Psoas muscle (tissue), 8 donors: ENCODE results near the gene SLC17A7. TPM values are rescaled to one million over a fixed set of nuclear protein-coding genes. Genes with fewer than 3 reads are reported as not detected.
A peak's percentile ranks its signal among the peaks of the same experiment; 100 is the strongest.
"Not testable (repeated sequence)": the region's sequence is repeated elsewhere in the genome, so short reads cannot be mapped to it uniquely, and the experiment has no call there.

ENCODE experiments used
- ATAC-seq, 4 donors: fragments of 200-7000 bp; cut with Tn5 transposase; one replicate each; pipeline ENCODE4 v1.9.1; 2020; ENCODE audit warnings: moderate library complexity in 3 of 4, mild to moderate bottlenecking in 2 of 4
- DNase-seq, 2 donors: peaks; one replicate each; pipeline ENCODE4 v3.0.0-alpha.2; 2020
- H3K27ac ChIP-seq: fragments of 200-600 bp; one replicate; pipeline ENCODE4 v1.8.0; 2022
- H3K27me3 ChIP-seq, 3 donors: fragments of 200-600 bp in 1 of 3; one replicate each; pipeline versions ENCODE4 v1.6.1 to v1.8.0; 2013 to 2022; ENCODE audit warnings: low read length in 2 of 3, mild to moderate bottlenecking in 2 of 3, moderate library complexity in 1 of 3; ENCODE audit not compliant: insufficient read depth in 3 of 3
- H3K36me3 ChIP-seq, 2 donors: fragments of 200-600 bp in 1 of 2; one replicate each; pipeline versions ENCODE4 v1.6.1 to v1.8.0; 2013 to 2022; ENCODE audit warnings: low read depth in 1 of 2, mild to moderate bottlenecking in 1 of 2, moderate library complexity in 1 of 2; ENCODE audit not compliant: insufficient read depth in 1 of 2
- H3K4me1 ChIP-seq: fragments of 200-600 bp; one replicate; pipeline ENCODE4 v1.8.0; 2022
- H3K4me3 ChIP-seq: fragments of 200-600 bp; one replicate; pipeline ENCODE4 v1.8.0; 2022; ENCODE audit warnings: mild to moderate bottlenecking
- H3K9me3 ChIP-seq: fragments of 200-600 bp; one replicate; pipeline ENCODE4 v1.8.0; 2022
- WGBS, 3 donors: extraction: QIAGEN DNeasy Blood & Tissue Kit; methylation state at CpG; one replicate each; pipeline versions ENCODE4 v1.1.6 to v1.1.7; 2013; 5-methylcytosine and 5-hydroxymethylcytosine counted together
- intact Hi-C, 2 donors: fragments of 100-400 bp; cut with DNase I; formaldehyde crosslinking; loops; one replicate each; pipeline versions ENCODE4 v1.11.0 to v1.14.2; 2022
- polyA plus RNA-seq, 3 donors: library from polyadenylated mRNA; stranded (reverse); fragments of 200-250 nt; gene quantifications; one replicate each; pipeline ENCODE4 v1.2.3, GENCODE V29; 2013
- total RNA-seq, 4 donors: library from RNA; stranded (reverse); fragmentation: NEBNext Ultra II Directional in 2 of 4; extraction: Animal tissue kit (Norgen Biotek cat#: 25700) in 2 of 4; gene quantifications; one replicate each; pipeline versions ENCODE4 v1.2.1 to v1.2.4, GENCODE V29; 2021 to 2023
- TF ChIP-seq, protein P1 (sequence below): fragments of 200-600 bp; IDR thresholded peaks from one replicate; pipeline ENCODE4 v1.8.0; 2022; ENCODE audit warnings: antibody characterized with exemption
- donor health status: healthy with polysubstance abuse.
- donor health status: DM: no; HTN: no; CAD: no; lungs with moderate emphysema.
- donor health status: Bipolar disorder and iron deficiency.
- donor health status: healthy.
- donor health status: DM: yes; HTN: yes; CAD: no.
- donor health status: DM: no; HTN: no; CAD: no.
- donor health status: DM: no; HTN: no; CAD: no.
- donor health status: DM: yes; HTN: yes; CAD: no.

SLC17A7 gene
- total and polyA plus RNA-seq, 7 donors, result 0.42 to 1.8 (median 0.78) TPM

DNA sequence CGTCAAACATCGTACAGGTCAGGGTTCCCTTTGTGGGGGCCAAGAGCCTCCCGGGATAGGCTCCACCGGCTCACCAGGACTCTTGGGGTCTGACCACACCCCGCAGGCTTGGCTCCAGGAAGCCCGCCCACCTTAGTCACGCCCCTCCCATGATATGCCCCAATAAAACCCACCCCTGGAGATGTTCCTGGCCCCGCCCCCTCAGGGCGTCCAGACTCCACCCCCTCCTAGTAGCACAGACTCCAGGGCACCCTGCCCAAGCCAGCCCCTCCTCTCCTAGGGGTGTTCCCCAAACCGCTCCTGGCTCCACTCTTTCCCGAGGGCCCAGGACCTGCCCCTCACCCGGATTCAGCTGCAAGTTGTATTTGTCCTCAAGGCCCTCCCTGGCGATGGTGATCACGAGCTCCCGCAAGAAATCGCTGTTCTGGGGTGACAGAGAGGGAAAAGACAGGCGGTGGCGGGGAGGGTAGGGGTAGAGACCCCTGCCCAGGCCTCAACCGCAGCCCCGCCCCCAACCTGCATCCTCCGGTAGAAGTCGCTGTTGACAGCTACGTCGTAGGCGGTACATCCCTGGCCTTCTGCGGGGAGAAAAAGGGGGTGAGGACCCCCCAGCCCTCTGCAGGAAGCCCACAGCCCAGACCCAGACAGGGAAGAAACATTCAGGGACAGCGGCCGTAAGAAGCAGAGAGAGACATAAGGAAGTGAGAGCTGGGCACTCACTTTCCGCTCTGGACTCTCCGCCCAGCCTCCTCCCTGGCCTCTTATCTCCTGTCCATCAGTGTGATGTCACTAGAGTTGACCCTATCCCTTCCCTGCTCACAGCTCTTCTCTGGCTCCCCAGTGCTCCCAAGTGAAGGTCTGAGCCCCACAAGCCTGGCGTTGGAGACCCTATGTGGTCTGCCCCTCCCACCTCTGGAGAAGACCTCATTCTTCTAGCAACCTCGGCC is 6.4 kb upstream of the SLC17A7 start:
- intact Hi-C loops, result no loop called here
- peaks cover 14% of the 10 kb centered on the region for H3K4me1 ChIP-seq
- H3K4me3 ChIP-seq, result no peak overlapping the region
- no peaks in the 10 kb centered on the region for H3K9me3 ChIP-seq
- H3K27me3 ChIP-seq, result no peaks in the 10 kb centered on the region
- TF ChIP-seq, protein P1, sequence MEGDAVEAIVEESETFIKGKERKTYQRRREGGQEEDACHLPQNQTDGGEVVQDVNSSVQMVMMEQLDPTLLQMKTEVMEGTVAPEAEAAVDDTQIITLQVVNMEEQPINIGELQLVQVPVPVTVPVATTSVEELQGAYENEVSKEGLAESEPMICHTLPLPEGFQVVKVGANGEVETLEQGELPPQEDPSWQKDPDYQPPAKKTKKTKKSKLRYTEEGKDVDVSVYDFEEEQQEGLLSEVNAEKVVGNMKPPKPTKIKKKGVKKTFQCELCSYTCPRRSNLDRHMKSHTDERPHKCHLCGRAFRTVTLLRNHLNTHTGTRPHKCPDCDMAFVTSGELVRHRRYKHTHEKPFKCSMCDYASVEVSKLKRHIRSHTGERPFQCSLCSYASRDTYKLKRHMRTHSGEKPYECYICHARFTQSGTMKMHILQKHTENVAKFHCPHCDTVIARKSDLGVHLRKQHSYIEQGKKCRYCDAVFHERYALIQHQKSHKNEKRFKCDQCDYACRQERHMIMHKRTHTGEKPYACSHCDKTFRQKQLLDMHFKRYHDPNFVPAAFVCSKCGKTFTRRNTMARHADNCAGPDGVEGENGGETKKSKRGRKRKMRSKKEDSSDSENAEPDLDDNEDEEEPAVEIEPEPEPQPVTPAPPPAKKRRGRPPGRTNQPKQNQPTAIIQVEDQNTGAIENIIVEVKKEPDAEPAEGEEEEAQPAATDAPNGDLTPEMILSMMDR, result no peak
- peak; percentile 60 to 88 for DNase-seq
- peaks cover 0 to 35% of the 10 kb centered on the region in 2 donors for H3K36me3 ChIP-seq
- WGBS, 3 donors, result 66 to 73% (median 71%) methylated on average over 32 of the region's 32 CpGs
- no peak overlapping the region for H3K27ac ChIP-seq
- ATAC-seq, result no peak

DNA sequence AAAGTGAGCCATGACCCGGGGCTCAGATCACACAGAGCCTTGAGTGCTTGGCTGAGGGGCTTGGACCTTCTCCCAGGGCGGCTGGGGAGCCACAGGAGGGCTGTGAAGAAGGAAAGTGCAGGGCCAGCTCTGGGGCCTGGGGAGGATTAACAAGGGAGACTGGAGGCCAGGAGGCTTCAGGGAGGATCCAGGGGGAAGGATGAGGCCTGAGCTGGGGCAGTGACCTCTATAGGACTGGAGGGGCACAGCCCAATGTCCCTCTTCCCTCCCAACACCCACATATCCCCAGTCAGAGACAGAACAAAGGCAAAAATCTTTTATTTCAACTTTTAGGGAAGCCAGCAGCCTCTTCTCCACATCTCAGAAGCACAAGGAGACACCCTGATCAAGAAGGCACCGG is 4.7 kb upstream of the SLC17A7 start:
- Histone ChIP-seq H3K4me3 (no peak overlapping the region), H3K27ac (no peak overlapping the region), H3K27me3 (peaks cover 0 to 11% (median 4%) of the 10 kb centered on the region in 3 donors), H3K36me3 (peaks cover 0 to 35% of the 10 kb centered on the region in 2 donors), H3K9me3 (no peaks in the 10 kb centered on the region), H3K4me1 (peaks cover 14% of the 10 kb centered on the region)
- intact Hi-C loops, result no loop called here
- ATAC-seq (no peak), DNase-seq (no peak)
- TF ChIP-seq, protein P1, result no peak
- 66 to 79% (median 76%) methylated on average over 3 of the region's 3 CpGs for WGBS, 3 donors

DNA sequence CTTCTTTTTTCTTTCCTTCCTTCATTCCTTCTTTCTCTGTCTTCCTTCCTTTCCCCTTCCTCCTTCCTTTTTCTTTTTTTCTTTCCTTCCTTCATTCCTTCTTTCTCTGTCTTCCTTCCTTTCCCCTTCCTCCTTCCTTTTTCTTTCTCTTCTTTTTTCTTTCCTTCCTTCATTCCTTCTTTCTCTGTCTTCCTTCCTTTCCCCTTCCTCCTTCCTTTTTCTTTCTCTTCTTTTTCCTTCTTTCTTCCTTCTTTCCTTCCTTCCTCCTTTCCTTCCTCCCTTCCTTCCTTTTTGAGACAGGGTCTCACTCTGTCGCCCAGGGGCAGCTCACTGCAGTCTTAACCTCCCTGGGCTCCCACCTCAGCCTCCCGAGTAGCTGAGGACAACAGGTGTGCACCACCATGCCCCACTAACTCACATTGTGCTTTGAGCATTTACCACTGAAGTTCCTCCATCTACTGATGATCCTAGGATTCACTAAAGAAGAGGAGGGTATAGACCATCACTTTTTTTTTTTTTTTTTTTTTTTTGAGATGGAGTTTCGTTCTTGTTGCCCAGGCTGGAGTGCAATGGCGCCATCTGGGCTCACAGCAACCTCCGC is 2.9 kb upstream of the SLC17A7 start:
- intact Hi-C loops, result loop anchor here in 1 of 2 donors (5.0 kb wide), 1 partner anchor 217 kb away; no protein-coding TSS in a partner anchor
- 41 to 60% (median 43%) methylated on average over 4 to 5 of the region's 5 CpGs for WGBS, 3 donors
- H3K4me1 ChIP-seq, H3K4me3 ChIP-seq, ATAC-seq, H3K9me3 ChIP-seq, H3K27ac ChIP-seq, DNase-seq: not testable (repeated sequence)
- H3K27me3 ChIP-seq, result peaks cover 0 to 29% (median 19%) of the 10 kb centered on the region in 3 donors
- H3K36me3 ChIP-seq, result peaks cover 0 to 27% of the 10 kb centered on the region in 2 donors

DNA sequence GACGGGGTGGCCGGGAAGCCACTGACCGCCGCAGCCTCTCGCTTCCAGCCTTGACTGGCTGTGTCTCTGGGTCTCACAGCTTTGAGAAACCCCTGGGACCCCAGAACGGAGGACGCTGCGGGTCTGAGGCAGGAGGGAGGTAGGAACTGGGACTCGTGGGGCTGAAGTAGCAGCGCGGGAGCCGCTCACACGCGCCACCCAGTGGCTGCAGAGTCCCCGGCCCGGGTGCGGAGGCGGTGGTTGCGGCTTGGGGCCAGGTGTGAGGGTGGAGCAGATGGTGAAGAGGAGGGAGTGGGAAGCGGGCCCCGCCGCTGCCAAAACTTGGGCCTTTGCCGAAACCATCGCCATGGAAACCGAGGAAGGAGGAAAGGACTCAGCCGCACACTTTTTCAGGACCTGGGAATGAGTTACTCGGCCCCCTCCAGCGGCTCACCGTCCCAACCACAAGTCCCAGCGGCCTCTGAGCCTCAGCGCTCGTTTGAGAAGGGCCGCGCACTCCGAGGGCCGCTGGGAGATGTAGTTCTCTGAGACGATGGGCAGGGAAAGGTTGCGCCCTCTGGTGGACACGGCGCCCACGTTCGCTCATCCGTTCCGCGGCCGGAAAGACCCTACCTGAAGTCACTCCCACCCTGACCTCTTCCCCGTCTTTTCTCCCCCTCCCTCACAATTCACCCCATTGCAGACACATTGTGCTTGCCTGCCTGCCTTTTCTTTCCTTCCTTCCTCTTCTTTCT is 2.2 kb upstream of the SLC17A7 start:
- DNase-seq, result peak; percentile 95 to 97
- Histone ChIP-seq H3K27ac (peak overlapping the region; percentile 63), H3K4me1 (peaks cover 5% of the 10 kb centered on the region), H3K9me3 (no peaks in the 10 kb centered on the region), H3K27me3 (peaks cover 0 to 36% (median 21%) of the 10 kb centered on the region in 3 donors), H3K36me3 (peaks cover 0 to 20% of the 10 kb centered on the region in 2 donors), H3K4me3 (peak overlapping the region; percentile 77)
- ATAC-seq, result peak; percentile 91 to 95 (median 94)
- TF ChIP-seq, protein P1, result peak; percentile 77
- 0 to 1% (median 0%) methylated on average over 43 to 47 of the region's 47 CpGs for WGBS, 3 donors
- intact Hi-C loops, result loop anchor here (1.0 to 5.0 kb wide), 3 partner anchors 51 to 216 kb away; no protein-coding TSS in a partner anchor
